GM12878 (cell line): Measurements from ENCODE around the gene RAPGEF6. TPM values are rescaled to one million over a fixed set of nuclear protein-coding genes. Genes with fewer than 3 reads are reported as not detected.
A peak's percentile ranks its signal among the peaks of the same experiment; 100 is the strongest.

Source experiments
- ATF7 ChIP-seq: fragments of 450-650 bp; IDR thresholded peaks from 2 replicates; pipeline ENCODE4 v1.6.1; 2016; ENCODE audit warnings: low read depth, mild to moderate bottlenecking
- BRCA1 ChIP-seq: IDR thresholded peaks from 2 replicates; pipeline ENCODE4 v1.6.1; 2011; ENCODE audit warnings: low read depth, low read length, improper control_type of control experiment
- FOS ChIP-seq: IDR thresholded peaks from 3 replicates; pipeline ENCODE4 v1.6.1; 2011; ENCODE audit warnings: borderline replicate concordance; ENCODE audit not compliant: insufficient read length; ENCODE audit errors: extremely low read depth
- FOXM1 ChIP-seq: IDR thresholded peaks from 2 replicates; pipeline ENCODE4 v1.6.1; 2012; ENCODE audit warnings: low read depth, mild to moderate bottlenecking, inconsistent platforms, low read length, moderate library complexity
- JUNB ChIP-seq: IDR thresholded peaks from 2 replicates; pipeline ENCODE4 v1.6.1; 2016; ENCODE audit warnings: antibody characterized with exemption, mild to moderate bottlenecking
- MAX ChIP-seq: IDR thresholded peaks from 2 replicates; pipeline ENCODE4 v1.6.1; 2012; ENCODE audit warnings: low read depth, low read length, improper control_type of control experiment
- PBX3 ChIP-seq: IDR thresholded peaks from 2 replicates; pipeline ENCODE4 v1.6.1; 2011; ENCODE audit warnings: mild to moderate bottlenecking, low read depth, low read length, moderate library complexity; ENCODE audit not compliant: insufficient replicate concordance
- RAD51 ChIP-seq: fragments of 450-650 bp; IDR thresholded peaks from 2 replicates; pipeline ENCODE4 v1.6.1; 2016; ENCODE audit warnings: moderate library complexity, mild to moderate bottlenecking, inconsistent platforms
- RELB ChIP-seq: fragments of 450-650 bp; IDR thresholded peaks from 2 replicates; pipeline ENCODE4 v1.6.1; 2017; ENCODE audit warnings: low read depth, mild to moderate bottlenecking, moderate library complexity
- RFX5 ChIP-seq: IDR thresholded peaks from 2 replicates; pipeline ENCODE4 v1.6.1; 2011; ENCODE audit warnings: low read depth, low read length, improper control_type of control experiment
- SMARCA5 ChIP-seq: fragments of 450-650 bp; IDR thresholded peaks from 2 replicates; pipeline ENCODE4 v1.6.1; 2017; ENCODE audit warnings: mild to moderate bottlenecking
- SREBF1 ChIP-seq: IDR thresholded peaks from 2 replicates; pipeline ENCODE4 v1.6.1; 2012; ENCODE audit warnings: mild to moderate bottlenecking, low read length
- SRF ChIP-seq, 2 experiments: IDR thresholded peaks; 2 replicates each; pipeline ENCODE4 v1.6.1; 2011; ENCODE audit warnings: low read depth in 2 of 2, low read length in 2 of 2, mild to moderate bottlenecking in 1 of 2, moderate library complexity in 1 of 2
- USF1 ChIP-seq: IDR thresholded peaks from 2 replicates; pipeline ENCODE4 v1.6.1; 2011; ENCODE audit warnings: borderline replicate concordance, low read depth, mild to moderate bottlenecking, moderate library complexity, mixed read lengths, low read length; ENCODE audit not compliant: insufficient read depth; ENCODE audit errors: extremely low read length
- ZBTB4 ChIP-seq: fragments of 450-650 bp; formaldehyde crosslinking; IDR thresholded peaks from 2 replicates; pipeline ENCODE4 v1.4.0; 2022; ENCODE audit warnings: mild to moderate bottlenecking, moderate library complexity
- ZNF207 ChIP-seq: fragments of 450-650 bp; IDR thresholded peaks from 2 replicates; pipeline ENCODE4 v1.6.1; 2014; ENCODE audit warnings: antibody characterized with exemption, mild to moderate bottlenecking, borderline replicate concordance
- ZNF687 ChIP-seq: fragments of 450-650 bp; IDR thresholded peaks from 2 replicates; pipeline ENCODE4 v1.6.1; 2017; ENCODE audit warnings: mild to moderate bottlenecking, moderate library complexity
- ZZZ3 ChIP-seq: IDR thresholded peaks from 2 replicates; pipeline ENCODE4 v1.6.1; 2011; ENCODE audit warnings: low read depth; ENCODE audit not compliant: control insufficient read depth, insufficient read length
- polyA plus RNA-seq, 11 experiments: library from polyadenylated mRNA; depleted of rRNA in 4 of 11; unstranded in 6 of 11; stranded (reverse) in 5 of 11; fragments of >200 nt; fragmentation: Nextera tagmentation in 4 of 11; fragmentation: Illumina TruSeq in 1 of 11; extraction: Ambion mirVana in 4 of 11; extraction: Trizol in 1 of 11; gene quantifications; 1 replicate in 1 of 11; 2 replicates in 10 of 11; pipeline versions ENCODE4 v1.2.1 to v1.2.3, GENCODE V29; 2011 to 2016; ENCODE audit warnings: inconsistent platforms in 2 of 11, missing spikeins in 2 of 11, low read depth in 1 of 11
- total RNA-seq, 4 experiments: library from RNA; depleted of rRNA in 3 of 4; stranded (reverse); fragments of >200 nt in 3 of 4; fragmentation: Illumina TruSeq in 1 of 4; extraction: Trizol in 1 of 4; gene quantifications; 2 replicates each; pipeline versions ENCODE4 v1.2.1 to v1.2.3, GENCODE V29; 2013 to 2021

RAPGEF6 gene
- total and polyA plus RNA-seq, 10 of the 15 experiments (the other 5 are each of a cell fraction or from before 2014, with no cell fraction given) = 2.9 to 24.0 (median 14.2) TPM

- TF ChIP-seq USF1 (peak; percentile 68), FOS (no peak), ATF7 (peak; percentile 76), RFX5 (no peak), SRF (IDR thresholded peaks at IDR 0.05; ENCODE audit: low read depth in 2 of 2, low read length in 2 of 2) (peak; percentile 81 to 90), ZZZ3 (no peak), RAD51 (peak; percentile 93), SREBF1 (no peak), ZNF207 (0 out of 2 replicates have a peak, but pooled peaks have one; percentile 13), FOXM1 (peak; percentile 46), JUNB (peak; percentile 19; the same call in 1 of the 2 replicates), ZBTB4 (CRISPR knock-in tag) (no peak), PBX3 (no peak), RELB (peak; percentile 69; the same call in 1 of the 2 replicates), SMARCA5 (no peak), MAX (peak; percentile 78), BRCA1 (peak; percentile 79), ZNF687 (peak; percentile 50)
These were observed at the start of gene RAPGEF6 (continued) for GRCh38 chr5:131634996-131635683.
